H9 (cell line): Measurements from ENCODE around the gene OAS3. TPM values are rescaled to one million over a fixed set of nuclear protein-coding genes. Genes with fewer than 3 reads are reported as not detected.

ENCODE experiments used
- DNase-seq: peaks from one replicate; pipeline ENCODE4 v3.0.0-alpha.2; 2017
- H2AFZ ChIP-seq: one replicate; pipeline ENCODE4 v1.6.1; 2013; ENCODE audit warnings: mild to moderate bottlenecking, low read length, control low read depth, moderate library complexity
- H2AK5ac ChIP-seq: 2 replicates; pipeline ENCODE4 v1.6.1; 2013; ENCODE audit warnings: low read length, control low read depth, mixed read lengths; ENCODE audit not compliant: insufficient read length
- H2BK120ac ChIP-seq: one replicate; pipeline ENCODE4 v1.6.1; 2013; ENCODE audit warnings: low read depth, mild to moderate bottlenecking, low read length, control low read depth, inconsistent platforms; ENCODE audit not compliant: poor library complexity, severe bottlenecking
- H2BK12ac ChIP-seq: 2 replicates; pipeline ENCODE4 v1.6.1; 2013; ENCODE audit warnings: low read length, control low read depth, mixed read lengths, low read depth; ENCODE audit not compliant: insufficient read length
- H2BK15ac ChIP-seq: 2 replicates; pipeline ENCODE4 v1.6.1; 2013; ENCODE audit warnings: low read depth, low read length, control low read depth
- H2BK20ac ChIP-seq: one replicate; pipeline ENCODE4 v1.6.1; 2013; ENCODE audit warnings: low read depth, mild to moderate bottlenecking, low read length, control low read depth, inconsistent platforms; ENCODE audit not compliant: poor library complexity, severe bottlenecking
- H2BK5ac ChIP-seq: 2 replicates; pipeline ENCODE4 v1.6.1; 2013; ENCODE audit warnings: low read length, control low read depth, mixed read lengths; ENCODE audit not compliant: insufficient read length
- H3K14ac ChIP-seq: 2 replicates; pipeline ENCODE4 v1.6.1; 2013; ENCODE audit warnings: low read length, control low read depth; ENCODE audit not compliant: insufficient read depth
- H3K18ac ChIP-seq: 2 replicates; pipeline ENCODE4 v1.6.1; 2013; ENCODE audit warnings: low read depth, mild to moderate bottlenecking, mixed read lengths, low read length, control low read depth; ENCODE audit not compliant: insufficient read length
- H3K23ac ChIP-seq: 2 replicates; pipeline ENCODE4 v1.6.1; 2013; ENCODE audit warnings: low read length, control low read depth, mixed read lengths, low read depth; ENCODE audit not compliant: insufficient read length
- H3K23me2 ChIP-seq: 2 replicates; pipeline ENCODE4 v1.6.1; 2013; ENCODE audit warnings: low read depth, mild to moderate bottlenecking, mixed read lengths, low read length, control low read depth; ENCODE audit not compliant: insufficient read length, poor library complexity, severe bottlenecking
- H3K27ac ChIP-seq: 2 replicates; pipeline ENCODE4 v1.5.1; 2013; ENCODE audit warnings: low read length, control low read depth, mixed read lengths, low read depth; ENCODE audit not compliant: insufficient read length
- H3K27me3 ChIP-seq: 2 replicates; pipeline ENCODE4 v1.6.1; 2013; ENCODE audit warnings: low read length, control low read depth, inconsistent platforms; ENCODE audit not compliant: insufficient read depth
- H3K4ac ChIP-seq: 2 replicates; pipeline ENCODE4 v1.6.1; 2013; ENCODE audit warnings: low read depth, mild to moderate bottlenecking, control low read depth, inconsistent platforms, low read length, moderate library complexity
- H3K4me1 ChIP-seq: 2 replicates; pipeline ENCODE4 v1.6.1; 2013; ENCODE audit warnings: low read length, control low read depth, inconsistent platforms; ENCODE audit not compliant: insufficient read depth
- H3K4me2 ChIP-seq: 2 replicates; pipeline ENCODE4 v1.6.1; 2013; ENCODE audit warnings: low read length, control low read depth, mixed read lengths; ENCODE audit not compliant: insufficient read length, insufficient read depth
- H3K56ac ChIP-seq: 2 replicates; pipeline ENCODE4 v1.6.1; 2013; ENCODE audit warnings: low read depth, mild to moderate bottlenecking, mixed read lengths, low read length, control low read depth; ENCODE audit not compliant: insufficient read length
- H3K79me1 ChIP-seq: 2 replicates; pipeline ENCODE4 v1.6.1; 2013; ENCODE audit warnings: low read depth, mild to moderate bottlenecking, moderate library complexity, low read length, control low read depth, inconsistent platforms; ENCODE audit not compliant: insufficient read depth, poor library complexity, severe bottlenecking
- H3K79me2 ChIP-seq: 2 replicates; pipeline ENCODE4 v1.6.1; 2013; ENCODE audit warnings: low read length, control low read depth, inconsistent platforms; ENCODE audit not compliant: insufficient read depth
- H3K9ac ChIP-seq: 2 replicates; pipeline ENCODE4 v1.6.1; 2013; ENCODE audit warnings: low read length, control low read depth, mixed read lengths; ENCODE audit not compliant: insufficient read length; ENCODE audit errors: extremely low read depth
- H3K9me3 ChIP-seq: one replicate; pipeline ENCODE4 v1.6.1; 2013; ENCODE audit warnings: low read depth, low read length, inconsistent platforms; ENCODE audit not compliant: control insufficient read depth
- H3T11ph ChIP-seq: one replicate; pipeline ENCODE4 v1.6.1; 2013; ENCODE audit warnings: mild to moderate bottlenecking, low read length, control low read depth, inconsistent platforms
- H4K20me1 ChIP-seq: one replicate; pipeline ENCODE4 v1.6.1; 2013; ENCODE audit not compliant: control insufficient read depth, insufficient read length, insufficient read depth
- H4K5ac ChIP-seq: 2 replicates; pipeline ENCODE4 v1.6.1; 2013; ENCODE audit warnings: low read depth, mild to moderate bottlenecking, mixed read lengths, low read length, control low read depth; ENCODE audit not compliant: insufficient read length
- H4K8ac ChIP-seq: replicated peaks from 2 replicates; pipeline ENCODE4 v1.6.1; 2013; ENCODE audit warnings: low read length, control low read depth, mixed read lengths, low read depth; ENCODE audit not compliant: insufficient read length
- H4K91ac ChIP-seq: 2 replicates; pipeline ENCODE4 v1.6.1; 2013; ENCODE audit warnings: low read depth, mild to moderate bottlenecking, moderate library complexity, mixed read lengths, low read length, control low read depth; ENCODE audit not compliant: insufficient read length
- H3K27ac Mint-ChIP-seq, 3 experiments: 2 replicates in 2 of 3; 3 replicates in 1 of 3; pipeline ENCODE4 v1.8.0; 2020 to 2021; ENCODE audit warnings: mixed read lengths in 3 of 3, mild to moderate bottlenecking in 1 of 3, moderate library complexity in 1 of 3
- H3K27me3 Mint-ChIP-seq: 2 replicates; pipeline ENCODE4 v1.8.0; 2021; ENCODE audit warnings: low read depth, mild to moderate bottlenecking, moderate library complexity, mixed read lengths
- H3K36me3 Mint-ChIP-seq, 3 experiments: 2 replicates in 2 of 3; 3 replicates in 1 of 3; pipeline ENCODE4 v1.8.0; 2020 to 2021; ENCODE audit warnings: low read depth in 3 of 3, mixed read lengths in 3 of 3; ENCODE audit not compliant: insufficient read depth in 1 of 3
- H3K4me1 Mint-ChIP-seq, 2 experiments: 2 replicates each; pipeline ENCODE4 v1.8.0; 2020; ENCODE audit warnings: mixed read lengths in 2 of 2
- H3K4me3 Mint-ChIP-seq, 2 experiments: 2 replicates in 1 of 2; 3 replicates in 1 of 2; pipeline ENCODE4 v1.8.0; 2020 to 2021; ENCODE audit warnings: mild to moderate bottlenecking in 2 of 2, mixed read lengths in 2 of 2, moderate library complexity in 1 of 2
- H3K9me3 Mint-ChIP-seq, 2 experiments: 2 replicates in 1 of 2; 3 replicates in 1 of 2; pipeline ENCODE4 v1.8.0; 2020; ENCODE audit warnings: mild to moderate bottlenecking in 2 of 2, mixed read lengths in 2 of 2, moderate library complexity in 1 of 2
- CTCF ChIP-seq: fragments of 200-600 bp; sonication (generic); conservative IDR thresholded peaks from 3 replicates; pipeline ENCODE4 v1.8.0; 2021; ENCODE audit warnings: antibody characterized with exemption, mild to moderate bottlenecking
- WGBS: extraction: QIAGEN DNeasy Blood & Tissue Kit; methylation state at CpG from one replicate; pipeline ENCODE4 v1.1.7; 2013; ENCODE audit warnings: missing lambda C conversion rate, low lambda C conversion rate, mixed read lengths; ENCODE audit not compliant: insufficient read length; ENCODE audit errors: extremely low coverage; 5-methylcytosine and 5-hydroxymethylcytosine counted together
- total RNA-seq: library from RNA; stranded (reverse); gene quantifications from 2 replicates; pipeline ENCODE4 v1.2.1, GENCODE V29; 2021

Gene OAS3
- total RNA-seq, 1 experiment from 2014 or later: 0.81 TPM

- Histone ChIP-seq H3K14ac (no peak within 1 kb of the TSS), H3K27ac (no peak within 1 kb of the TSS), H4K5ac (no peak within 1 kb of the TSS), H2BK15ac (no peak within 1 kb of the TSS), H3K4me1 (no peaks in the 10 kb centered on the region), H3K79me1 (no peaks in the 10 kb centered on the region), H3K18ac (no peak within 1 kb of the TSS), H3K79me2 (no peaks in the 10 kb centered on the region), H4K8ac (no peak within 1 kb of the TSS), H4K91ac (no peak within 1 kb of the TSS), H2AK5ac (no peak within 1 kb of the TSS), H3K4ac (no peak within 1 kb of the TSS), H4K20me1 (no peaks in the 10 kb centered on the region), H2BK5ac (no peak within 1 kb of the TSS), H3K4me2 (no peak within 1 kb of the TSS), H3T11ph (no peak within 1 kb of the TSS), H3K23me2 (no peaks in the 10 kb centered on the region), H3K9me3 (no peaks in the 10 kb centered on the region), H3K23ac (no peak within 1 kb of the TSS), H2AFZ (no peak within 1 kb of the TSS), H2BK120ac (no peak within 1 kb of the TSS), H2BK20ac (no peak within 1 kb of the TSS), H3K56ac (no peak within 1 kb of the TSS), H3K27me3 (no peaks in the 10 kb centered on the region), H2BK12ac (no peak within 1 kb of the TSS), H3K9ac (no peak within 1 kb of the TSS)
- WGBS: no CpG with 5 or more reads among the region's 4 CpGs
- no peak within 1 kb of the TSS for H3K4me3 Mint-ChIP-seq
- DNase-seq: no peak
- peaks cover 27% of the 10 kb centered on the region for H3K27me3 Mint-ChIP-seq
- TF ChIP-seq CTCF: no peak
- H3K4me1 Mint-ChIP-seq: peaks cover 8% of the 10 kb centered on the region in 2 experiments
- H3K36me3 Mint-ChIP-seq: peaks cover 0 to 12% (median 6%) of the 10 kb centered on the region in 3 experiments; a peak in 4 of 7 replicates
- peaks cover 27% of the 10 kb centered on the region in 2 experiments for H3K9me3 Mint-ChIP-seq
- no peak within 1 kb of the TSS for H3K27ac Mint-ChIP-seq
Observed at GRCh38 chr12:112906712-112907414, 31.4 kb upstream of the OAS3 start, which contains the start of gene OAS1. TSS of gene OAS1 (plus strand) at chr12:112906962. CDS start at chr12:112907040, 78 bp downstream.
